Measurements from ENCODE around the gene SCD5. TPM values are rescaled to one million over a fixed set of nuclear protein-coding genes. Genes with fewer than 3 reads are reported as not detected.

Gene SCD5
- total and polyA plus RNA-seq, 2 donors (not counting 3 experiments of a cell fraction or from before 2014, with no cell fraction given) = 38.4 to 38.5 TPM

GRCh38 chr4:82726596-82726995, 72.0 kb downstream of the SCD5 start:
- Histone ChIP-seq H3K9ac (replicated peaks; ENCODE audit: extremely low read depth, insufficient read depth, low read length) (no peak overlapping the region), H3K4me3 (replicated peaks in 1 of 3; ENCODE audit: insufficient read depth in 1 of 3, low read depth in 1 of 3, low read length in 3 of 3) (no peak overlapping the region), H3K36me3 (ENCODE audit: control insufficient read depth in 2 of 2, extremely low read depth in 1 of 2, insufficient read depth in 2 of 2, low read length in 2 of 2) (no peaks in the 10 kb centered on the region), H3K27ac (ENCODE audit: insufficient read depth, low read depth, low read length) (no peak overlapping the region), H3K4me1 (ENCODE audit: control insufficient read depth, extremely low read depth, insufficient read depth, low read length) (peaks cover 4% of the 10 kb centered on the region), H4K20me1 (replicated peaks; ENCODE audit: control insufficient read depth, extremely low read depth, insufficient read depth, low read length) (peaks cover 4% of the 10 kb centered on the region), H3K4me2 (ENCODE audit: insufficient read depth, low read length) (no peak overlapping the region), H3K27me3 (ENCODE audit: control insufficient read depth in 2 of 2, insufficient read depth in 2 of 2, low read length in 2 of 2) (no peaks in the 10 kb centered on the region), H3K9me1 (replicated peaks; ENCODE audit: control insufficient read depth, extremely low read depth, insufficient read depth, low read length) (no peaks in the 10 kb centered on the region), H2AFZ (ENCODE audit: low read depth, low read length) (no peak overlapping the region), H3K9me3 (replicated peaks; ENCODE audit: control insufficient read depth, insufficient read depth, low read length) (no peaks in the 10 kb centered on the region), H3K79me2 (ENCODE audit: control insufficient read depth, insufficient read depth, low read length) (no peaks in the 10 kb centered on the region)
- TF ChIP-seq EZH2 (IDR thresholded peaks at IDR 0.05; ENCODE audit: borderline replicate concordance, low read depth, low read length, severe bottlenecking) = no peak
- TF ChIP-seq JUN (IDR thresholded peaks at IDR 0.05; ENCODE audit: borderline replicate concordance, insufficient read depth, insufficient read length, low read depth) = no peak
- TF ChIP-seq FOS (IDR thresholded peaks at IDR 0.05; ENCODE audit: borderline replicate concordance, insufficient read depth, low read length) = no peak
- BruUV-seq (replicated peaks) = no TSS peak
- ChIA-PET CTCF (interaction anchor here (1.8 to 4.2 kb wide), 2 partner anchors 12 to 14 kb away, joined by 4 to 34 read pairs; no protein-coding TSS in a partner anchor), POLR2A (no interaction called here)
- intact Hi-C loops (cut with micrococcal nuclease) = no loop called here
- dilution Hi-C loops (cut with MboI; ENCODE audit: extremely low pct_ligation_motif_present, low sequenced_read_pairs) = loop anchor here (10.0 kb wide), 1 partner anchor 282 kb away; no protein-coding TSS in a partner anchor
- FAIRE-seq = no peak
- DNase-seq (ENCODE audit: low read depth, low spot score) = no peak

- no peak for FAIRE-seq
- H2AFZ ChIP-seq (ENCODE audit: low read depth, low read length) = no peak overlapping the region
- POLR2A ChIA-PET = no interaction called here
- peaks cover 5% of the 10 kb centered on the region for H4K20me1 ChIP-seq (replicated peaks; ENCODE audit: control insufficient read depth, extremely low read depth, insufficient read depth, low read length)
- peak; percentile 38 for DNase-seq (ENCODE audit: low read depth, low spot score)
- intact Hi-C loops (cut with micrococcal nuclease) = no loop called here
- peaks cover 5% of the 10 kb centered on the region for H3K4me1 ChIP-seq (ENCODE audit: control insufficient read depth, extremely low read depth, insufficient read depth, low read length)
- H3K79me2 ChIP-seq (ENCODE audit: control insufficient read depth, insufficient read depth, low read length) = no peaks in the 10 kb centered on the region
- no peaks in the 10 kb centered on the region for H3K9me3 ChIP-seq (replicated peaks; ENCODE audit: control insufficient read depth, insufficient read depth, low read length)
- dilution Hi-C loops (cut with MboI; ENCODE audit: extremely low pct_ligation_motif_present, low sequenced_read_pairs) = loop anchor here (10.0 kb wide), 1 partner anchor 277 kb away; no protein-coding TSS in a partner anchor
- no peaks in the 10 kb centered on the region for H3K27me3 ChIP-seq (ENCODE audit: control insufficient read depth in 2 of 2, insufficient read depth in 2 of 2, low read length in 2 of 2)
- H3K4me2 ChIP-seq (ENCODE audit: insufficient read depth, low read length) = no peak overlapping the region
- no peak overlapping the region for H3K27ac ChIP-seq (ENCODE audit: insufficient read depth, low read depth, low read length)
- H3K36me3 ChIP-seq (ENCODE audit: control insufficient read depth in 2 of 2, extremely low read depth in 1 of 2, insufficient read depth in 2 of 2, low read length in 2 of 2) = no peaks in the 10 kb centered on the region
- TF ChIP-seq FOS (IDR thresholded peaks at IDR 0.05; ENCODE audit: borderline replicate concordance, insufficient read depth, low read length) = no peak
- peak; percentile 16 to 44 for TF ChIP-seq CTCF (IDR thresholded peaks at IDR 0.05; ENCODE audit: extremely low read depth in 1 of 2, insufficient read depth in 1 of 2, low read depth in 1 of 2, low read length in 2 of 2)
- no peaks in the 10 kb centered on the region for H3K9me1 ChIP-seq (replicated peaks; ENCODE audit: control insufficient read depth, extremely low read depth, insufficient read depth, low read length)
- CTCF ChIA-PET = interaction anchor here (0.6 to 2.8 kb wide), 14 partner anchors 10 to 260 kb away, joined by 3 to 33 read pairs (median 4); partner anchors contain the start of gene SCD5
- no TSS peak for BruUV-seq (replicated peaks)
- no peak overlapping the region for H3K9ac ChIP-seq (replicated peaks; ENCODE audit: extremely low read depth, insufficient read depth, low read length)
- no peak overlapping the region for H3K4me3 ChIP-seq (replicated peaks in 1 of 3; ENCODE audit: insufficient read depth in 1 of 3, low read depth in 1 of 3, low read length in 3 of 3)
Measured at GRCh38 chr4:82721819-82722423, 76.7 kb downstream of the SCD5 start.

All from endothelial cell of umbilical vein (primary cell).